Measurements from ENCODE around the gene PLD6.

PLD6 gene

DNA sequence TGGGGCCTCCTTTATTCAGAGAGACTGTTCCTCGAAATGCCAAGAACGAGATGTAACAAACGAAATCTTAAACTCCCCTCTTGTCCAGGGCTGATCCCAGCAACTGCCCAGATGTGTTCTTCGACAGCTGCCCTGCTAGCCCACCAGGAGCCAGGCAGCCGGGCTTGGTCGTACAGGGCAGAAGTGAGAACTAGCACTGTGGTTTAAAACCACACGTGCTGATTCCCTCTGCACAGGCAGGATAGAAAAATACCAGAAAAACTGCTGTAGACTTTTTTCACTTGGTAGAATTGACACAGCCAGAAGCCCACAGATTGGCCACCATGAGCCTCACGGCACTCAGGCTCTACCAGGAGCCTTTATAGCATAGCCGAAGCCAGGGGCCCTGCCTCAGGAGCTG, 33.1 kb downstream of the PLD6 start:
- Histone ChIP-seq H3K27me3 (ENCODE audit: control insufficient read depth in 1 of 2, insufficient read depth in 1 of 2, low read length in 2 of 2) (no peaks in the 10 kb centered on the region), H3K9ac (ENCODE audit: low read length) (no peak overlapping the region), H2BK12ac (ENCODE audit: low read length in 2 of 2) (no peak overlapping the region), H2BK120ac (ENCODE audit: low read depth, low read length) (no peak overlapping the region), H2AK5ac (ENCODE audit: low read length, severe bottlenecking) (no peak overlapping the region), H2BK15ac (ENCODE audit: low read depth, poor library complexity, severe bottlenecking) (no peak overlapping the region), H3K4ac (ENCODE audit: low read depth in 1 of 2, low read length in 2 of 2) (no peak overlapping the region), H2AFZ (ENCODE audit: low read depth, low read length) (no peak overlapping the region), H3K36me3 (ENCODE audit: control insufficient read depth in 1 of 2, insufficient read depth in 2 of 2, low read depth in 1 of 2, low read length in 2 of 2) (peaks cover 92 to 94% of the 10 kb centered on the region in 2 experiments), H3K14ac (ENCODE audit: low read length in 2 of 2) (no peak overlapping the region), H3K18ac (ENCODE audit: low read depth in 1 of 2, low read length in 2 of 2) (no peak overlapping the region), H3K27ac (ENCODE audit: low read length, poor library complexity, severe bottlenecking) (no peak overlapping the region), H4K91ac (ENCODE audit: low read length) (no peak overlapping the region), H3K79me1 (replicated peaks; ENCODE audit: low read length, poor library complexity, severe bottlenecking) (peaks cover 21% of the 10 kb centered on the region), H4K8ac (ENCODE audit: low read length) (no peak overlapping the region), H2BK5ac (ENCODE audit: low read depth, low read length, poor library complexity, severe bottlenecking) (no peak overlapping the region), H3K23ac (ENCODE audit: low read length in 2 of 2) (no peak overlapping the region), H3K4me1 (ENCODE audit: control insufficient read depth, insufficient read depth, low read depth, low read length) (peaks cover 3% of the 10 kb centered on the region), H3K4me2 (ENCODE audit: low read length, poor library complexity, severe bottlenecking) (no peak overlapping the region), H3K9me3 (ENCODE audit: control insufficient read depth, low read length) (no peaks in the 10 kb centered on the region), H3K4me3 (ENCODE audit: insufficient read depth in 1 of 2, low read depth in 1 of 2, low read length in 2 of 2) (no peak overlapping the region)
- WGBS = 95% methylated on average over 9 of the region's 9 CpGs
- no peak for DNase-seq

DNA sequence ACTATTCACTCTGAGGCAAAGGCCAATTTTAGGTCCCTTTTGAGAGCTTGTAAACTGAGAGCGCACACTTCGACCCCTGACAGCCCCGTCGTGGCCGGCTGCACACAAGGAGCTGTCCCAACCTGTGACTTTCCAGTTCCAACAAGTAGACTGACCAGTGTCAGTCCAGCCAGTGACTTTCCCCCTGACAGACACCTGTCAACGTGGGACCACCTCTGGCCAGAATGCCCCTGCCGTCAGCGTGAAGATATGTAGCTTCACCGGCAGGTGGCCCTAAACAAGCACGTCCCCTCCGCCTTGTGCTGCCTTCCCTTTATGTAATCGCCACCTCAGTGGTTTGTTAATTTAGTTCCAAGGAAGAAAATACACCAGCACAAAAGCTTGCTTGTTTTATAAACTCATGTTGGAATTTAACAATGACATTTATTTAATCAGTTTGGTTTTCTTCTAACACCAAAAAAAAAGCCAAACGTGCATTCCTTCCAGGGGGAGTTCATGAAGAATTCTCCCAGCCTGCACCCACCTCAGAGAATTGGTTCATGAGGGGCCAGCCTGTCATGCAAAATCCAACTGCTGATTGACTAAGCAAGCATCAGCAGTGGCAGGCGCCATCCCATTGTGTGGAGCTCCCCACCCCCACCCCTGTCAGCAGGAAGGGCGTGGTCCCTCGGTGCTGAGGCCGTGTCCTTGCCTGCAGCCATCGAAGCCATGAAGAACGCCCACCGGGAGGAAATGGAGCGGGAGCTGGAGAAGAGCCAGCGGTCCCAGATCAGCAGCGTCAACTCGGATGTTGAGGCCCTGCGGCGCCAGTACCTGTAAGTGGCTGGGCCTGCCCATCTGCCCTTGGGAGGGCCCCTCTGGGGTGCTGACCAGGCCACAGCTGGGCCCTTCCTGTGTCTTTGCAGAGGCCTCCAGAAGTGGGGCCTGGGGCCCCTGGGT, 33.9 kb downstream of the PLD6 start:
- H3K4me3 ChIP-seq (ENCODE audit: insufficient read depth in 1 of 2, low read depth in 1 of 2, low read length in 2 of 2) = no peak overlapping the region
- no peaks in the 10 kb centered on the region for H3K9me3 ChIP-seq (ENCODE audit: control insufficient read depth, low read length)
- H3K18ac ChIP-seq (ENCODE audit: low read depth in 1 of 2, low read length in 2 of 2) = no peak overlapping the region
- peaks cover 26% of the 10 kb centered on the region for H3K79me1 ChIP-seq (replicated peaks; ENCODE audit: low read length, poor library complexity, severe bottlenecking)
- no peak overlapping the region for H3K4me2 ChIP-seq (ENCODE audit: low read length, poor library complexity, severe bottlenecking)
- H4K91ac ChIP-seq (ENCODE audit: low read length) = peak overlapping the region; percentile 14
- H3K4ac ChIP-seq (ENCODE audit: low read depth in 1 of 2, low read length in 2 of 2) = no peak overlapping the region
- peaks cover 3% of the 10 kb centered on the region for H3K4me1 ChIP-seq (ENCODE audit: control insufficient read depth, insufficient read depth, low read depth, low read length)
- no peak overlapping the region for H2BK120ac ChIP-seq (ENCODE audit: low read depth, low read length)
- H3K27ac ChIP-seq (ENCODE audit: low read length, poor library complexity, severe bottlenecking) = no peak overlapping the region
- H2BK12ac ChIP-seq (ENCODE audit: low read length in 2 of 2) = no peak overlapping the region
- no peak overlapping the region for H4K8ac ChIP-seq (ENCODE audit: low read length)
- DNase-seq = no peak
- no peak overlapping the region for H3K14ac ChIP-seq (ENCODE audit: low read length in 2 of 2)
- no peak overlapping the region for H3K23ac ChIP-seq (ENCODE audit: low read length in 2 of 2)
- H3K36me3 ChIP-seq (ENCODE audit: control insufficient read depth in 1 of 2, insufficient read depth in 2 of 2, low read depth in 1 of 2, low read length in 2 of 2) = peaks cover 94% of the 10 kb centered on the region in 2 experiments
- H3K27me3 ChIP-seq (ENCODE audit: control insufficient read depth in 1 of 2, insufficient read depth in 1 of 2, low read length in 2 of 2) = no peaks in the 10 kb centered on the region
- H3K9ac ChIP-seq (ENCODE audit: low read length) = no peak overlapping the region
- WGBS = 85% methylated on average over 26 of the region's 26 CpGs
- H2BK15ac ChIP-seq (ENCODE audit: low read depth, poor library complexity, severe bottlenecking) = no peak overlapping the region
- no peak overlapping the region for H2BK5ac ChIP-seq (ENCODE audit: low read depth, low read length, poor library complexity, severe bottlenecking)
- no peak overlapping the region for H2AFZ ChIP-seq (ENCODE audit: low read depth, low read length)
- H2AK5ac ChIP-seq (ENCODE audit: low read length, severe bottlenecking) = no peak overlapping the region

DNA sequence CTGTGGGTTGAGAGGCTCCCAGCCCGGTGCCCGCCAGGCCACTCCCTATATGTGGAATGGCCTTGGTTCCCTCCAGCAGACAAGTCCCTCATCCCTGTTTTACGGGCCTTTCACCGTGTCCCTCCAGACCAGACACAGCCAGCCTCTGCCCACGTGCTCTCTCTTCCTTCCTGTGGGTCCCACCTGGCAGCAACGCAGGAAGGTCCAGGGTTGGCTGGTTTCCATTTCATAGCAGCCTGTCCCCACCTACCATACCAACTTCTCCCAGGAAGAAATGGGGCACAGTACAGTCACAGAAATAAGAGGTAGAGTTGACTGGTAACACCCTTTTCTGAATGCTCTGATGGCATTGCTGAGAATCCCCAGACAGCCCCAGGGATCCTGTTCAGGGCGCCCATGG, 34.9 kb downstream of the PLD6 start:
- H3K79me1 ChIP-seq (replicated peaks; ENCODE audit: low read length, poor library complexity, severe bottlenecking) = peaks cover 32% of the 10 kb centered on the region
- H2BK5ac ChIP-seq (ENCODE audit: low read depth, low read length, poor library complexity, severe bottlenecking) = no peak overlapping the region
- no peak overlapping the region for H3K27ac ChIP-seq (ENCODE audit: low read length, poor library complexity, severe bottlenecking)
- no peaks in the 10 kb centered on the region for H3K9me3 ChIP-seq (ENCODE audit: control insufficient read depth, low read length)
- H4K91ac ChIP-seq (ENCODE audit: low read length) = no peak overlapping the region
- peaks cover 3% of the 10 kb centered on the region for H3K4me1 ChIP-seq (ENCODE audit: control insufficient read depth, insufficient read depth, low read depth, low read length)
- no peak overlapping the region for H2AFZ ChIP-seq (ENCODE audit: low read depth, low read length)
- no peak overlapping the region for H2BK15ac ChIP-seq (ENCODE audit: low read depth, poor library complexity, severe bottlenecking)
- no peak overlapping the region for H2BK120ac ChIP-seq (ENCODE audit: low read depth, low read length)
- peaks cover 94% of the 10 kb centered on the region in 2 experiments for H3K36me3 ChIP-seq (ENCODE audit: control insufficient read depth in 1 of 2, insufficient read depth in 2 of 2, low read depth in 1 of 2, low read length in 2 of 2)
- no peaks in the 10 kb centered on the region for H3K27me3 ChIP-seq (ENCODE audit: control insufficient read depth in 1 of 2, insufficient read depth in 1 of 2, low read length in 2 of 2)
- WGBS = 95% methylated on average over 7 of the region's 7 CpGs
- no peak overlapping the region for H3K4me2 ChIP-seq (ENCODE audit: low read length, poor library complexity, severe bottlenecking)
- no peak overlapping the region for H3K4me3 ChIP-seq (ENCODE audit: insufficient read depth in 1 of 2, low read depth in 1 of 2, low read length in 2 of 2)
- no peak for DNase-seq
- no peak overlapping the region for H3K9ac ChIP-seq (ENCODE audit: low read length)
- no peak overlapping the region for H4K8ac ChIP-seq (ENCODE audit: low read length)
- H3K18ac ChIP-seq (ENCODE audit: low read depth in 1 of 2, low read length in 2 of 2) = no peak overlapping the region
- H3K23ac ChIP-seq (ENCODE audit: low read length in 2 of 2) = no peak overlapping the region
- no peak overlapping the region for H2AK5ac ChIP-seq (ENCODE audit: low read length, severe bottlenecking)
- no peak overlapping the region for H3K4ac ChIP-seq (ENCODE audit: low read depth in 1 of 2, low read length in 2 of 2)
- H3K14ac ChIP-seq (ENCODE audit: low read length in 2 of 2) = no peak overlapping the region
- H2BK12ac ChIP-seq (ENCODE audit: low read length in 2 of 2) = no peak overlapping the region

DNA sequence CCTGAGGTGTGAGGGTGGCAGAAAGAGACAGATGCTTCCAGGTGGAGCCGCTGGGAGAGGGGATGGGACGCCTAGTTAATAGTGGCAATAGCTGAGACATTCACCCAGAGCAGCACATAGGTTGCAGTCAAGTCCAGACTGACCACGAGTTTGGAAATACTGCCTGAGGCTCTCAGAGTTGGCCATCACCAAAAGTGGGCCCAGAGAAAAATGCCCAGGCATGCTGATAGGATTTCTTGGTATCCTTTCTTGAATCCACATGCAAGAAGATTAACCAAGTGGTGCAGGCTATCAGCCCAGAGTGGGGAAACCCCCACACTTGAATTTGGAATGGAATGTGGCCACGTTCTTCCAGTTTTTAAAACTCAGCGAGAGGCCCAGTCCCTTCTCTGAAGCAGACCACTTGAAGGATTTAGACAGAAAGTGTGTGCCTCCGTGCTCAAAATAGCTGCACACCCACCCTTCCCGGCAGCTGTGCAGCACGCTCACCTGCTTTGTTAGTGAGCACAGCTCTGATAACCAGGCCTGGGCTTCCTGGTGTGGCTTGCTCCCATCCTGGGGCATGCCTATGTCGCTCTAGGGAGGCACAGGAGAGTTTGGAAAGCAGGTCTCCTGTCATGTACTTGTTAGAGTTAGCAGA, 35.7 kb downstream of the PLD6 start:
- no peak overlapping the region for H3K4ac ChIP-seq (ENCODE audit: low read depth in 1 of 2, low read length in 2 of 2)
- no peak overlapping the region for H2BK5ac ChIP-seq (ENCODE audit: low read depth, low read length, poor library complexity, severe bottlenecking)
- H3K79me1 ChIP-seq (replicated peaks; ENCODE audit: low read length, poor library complexity, severe bottlenecking) = peaks cover 39% of the 10 kb centered on the region
- no peak overlapping the region for H2BK12ac ChIP-seq (ENCODE audit: low read length in 2 of 2)
- no peak overlapping the region for H3K18ac ChIP-seq (ENCODE audit: low read depth in 1 of 2, low read length in 2 of 2)
- no peak overlapping the region for H2AFZ ChIP-seq (ENCODE audit: low read depth, low read length)
- no peak for DNase-seq
- H3K4me2 ChIP-seq (ENCODE audit: low read length, poor library complexity, severe bottlenecking) = no peak overlapping the region
- peaks cover 3% of the 10 kb centered on the region for H3K4me1 ChIP-seq (ENCODE audit: control insufficient read depth, insufficient read depth, low read depth, low read length)
- H2AK5ac ChIP-seq (ENCODE audit: low read length, severe bottlenecking) = no peak overlapping the region
- no peaks in the 10 kb centered on the region for H3K27me3 ChIP-seq (ENCODE audit: control insufficient read depth in 1 of 2, insufficient read depth in 1 of 2, low read length in 2 of 2)
- H2BK15ac ChIP-seq (ENCODE audit: low read depth, poor library complexity, severe bottlenecking) = no peak overlapping the region
- no peak overlapping the region for H3K23ac ChIP-seq (ENCODE audit: low read length in 2 of 2)
- no peak overlapping the region for H3K14ac ChIP-seq (ENCODE audit: low read length in 2 of 2)
- H3K36me3 ChIP-seq (ENCODE audit: control insufficient read depth in 1 of 2, insufficient read depth in 2 of 2, low read depth in 1 of 2, low read length in 2 of 2) = peaks cover 94% of the 10 kb centered on the region in 2 experiments
- H3K9ac ChIP-seq (ENCODE audit: low read length) = no peak overlapping the region
- H2BK120ac ChIP-seq (ENCODE audit: low read depth, low read length) = no peak overlapping the region
- H3K27ac ChIP-seq (ENCODE audit: low read length, poor library complexity, severe bottlenecking) = no peak overlapping the region
- no peak overlapping the region for H4K8ac ChIP-seq (ENCODE audit: low read length)
- no peak overlapping the region for H4K91ac ChIP-seq (ENCODE audit: low read length)
- H3K9me3 ChIP-seq (ENCODE audit: control insufficient read depth, low read length) = no peaks in the 10 kb centered on the region
- H3K4me3 ChIP-seq (ENCODE audit: insufficient read depth in 1 of 2, low read depth in 1 of 2, low read length in 2 of 2) = no peak overlapping the region
- WGBS = 92% methylated on average over 9 of the region's 9 CpGs

Measured in mesenchymal stem cell (in vitro differentiated cells and primary cell).